ENCODE data around the gene NPEPL1.

NPEPL1 gene

GRCh38 chr20:58760856-58761255 lies 68.3 kb downstream of the NPEPL1 start:
- no peak for TF ChIP-seq CTCF (conservative IDR thresholded peaks at IDR 0.05; ENCODE audit: control insufficient read depth, insufficient read depth, low read depth, low read length)
- no peak overlapping the region for H3K4me3 ChIP-seq (ENCODE audit: control insufficient read depth, low read depth, low read length)
- no peak for DNase-seq (ENCODE audit: low read depth)

GRCh38 chr20:58762120-58762519 lies 69.5 kb downstream of the NPEPL1 start:
- no peak overlapping the region for H3K4me3 ChIP-seq (ENCODE audit: control insufficient read depth, low read depth, low read length)
- TF ChIP-seq CTCF (conservative IDR thresholded peaks at IDR 0.05; ENCODE audit: control insufficient read depth, insufficient read depth, low read depth, low read length), result no peak
- DNase-seq (ENCODE audit: low read depth), result no peak

GRCh38 chr20:58763076-58763475 lies 70.5 kb downstream of the NPEPL1 start:
- TF ChIP-seq CTCF (conservative IDR thresholded peaks at IDR 0.05; ENCODE audit: control insufficient read depth, insufficient read depth, low read depth, low read length), result no peak
- H3K4me3 ChIP-seq (ENCODE audit: control insufficient read depth, low read depth, low read length), result no peak overlapping the region
- no peak for DNase-seq (ENCODE audit: low read depth)

Measured in fibroblast of mammary gland (primary cell).